Karpas-422 (cell line): ENCODE measurements around the gene SLC16A10. TPM values are rescaled to one million over a fixed set of nuclear protein-coding genes. Genes with fewer than 3 reads are reported as not detected.
"Not testable (repeated sequence)": the region's sequence is repeated elsewhere in the genome, so short reads cannot be mapped to it uniquely, and the experiment has no call there.

ENCODE experiments used
- DNase-seq: peaks from one replicate; pipeline ENCODE4 v3.0.0-alpha.2; 2015
- H2AFZ ChIP-seq: fragments of 200-600 bp; sonication (generic); 2 replicates; pipeline ENCODE4 v1.6.1; 2014; ENCODE audit warnings: antibody characterized with exemption, low read length, mixed read lengths
- H3K27ac ChIP-seq: fragments of 200-600 bp; sonication (generic); 2 replicates; pipeline ENCODE4 v1.5.1; 2014; ENCODE audit warnings: mild to moderate bottlenecking, low read length, moderate library complexity
- H3K27me3 ChIP-seq: fragments of 200-600 bp; sonication (generic); 2 replicates; pipeline ENCODE4 v1.6.1; 2014; ENCODE audit warnings: low read length, mixed read lengths
- H3K36me3 ChIP-seq: fragments of 200-600 bp; sonication (generic); 2 replicates; pipeline ENCODE4 v1.6.1; 2014; ENCODE audit warnings: low read length, mixed read lengths; ENCODE audit not compliant: insufficient read depth
- H3K4me1 ChIP-seq: fragments of 200-600 bp; sonication (generic); 2 replicates; pipeline ENCODE4 v1.6.1; 2014; ENCODE audit warnings: mild to moderate bottlenecking, low read length, mixed read lengths
- H3K4me2 ChIP-seq: fragments of 200-600 bp; sonication (generic); 2 replicates; pipeline ENCODE4 v1.6.1; 2014; ENCODE audit warnings: low read length, low read depth, mild to moderate bottlenecking; ENCODE audit not compliant: poor library complexity, severe bottlenecking
- H3K4me3 ChIP-seq: fragments of 200-600 bp; sonication (generic); 2 replicates; pipeline ENCODE4 v1.5.1; 2014; ENCODE audit warnings: mild to moderate bottlenecking, antibody characterized with exemption, low read length, mixed read lengths
- H3K79me2 ChIP-seq: fragments of 200-600 bp; sonication (generic); 2 replicates; pipeline ENCODE4 v1.6.1; 2014; ENCODE audit warnings: mild to moderate bottlenecking, low read length, mixed read lengths
- H3K9ac ChIP-seq: fragments of 200-600 bp; sonication (generic); 2 replicates; pipeline ENCODE4 v1.6.0; 2014; ENCODE audit warnings: low read length
- H3K9me2 ChIP-seq: fragments of 200-600 bp; sonication (generic), shearing (Covaris generic); replicated peaks from 2 replicates; pipeline ENCODE4 v1.6.0; 2014; ENCODE audit warnings: mild to moderate bottlenecking, low read length, moderate library complexity; ENCODE audit not compliant: insufficient read depth
- H3K9me3 ChIP-seq: fragments of 300-700, 200-600 bp; sonication (generic); 2 replicates; pipeline ENCODE4 v1.6.1; 2014; ENCODE audit warnings: low read length, mixed read lengths
- H4K20me1 ChIP-seq: fragments of 200-600 bp; sonication (generic); 2 replicates; pipeline ENCODE4 v1.6.1; 2014; ENCODE audit warnings: mild to moderate bottlenecking, antibody characterized with exemption, low read length, low read depth; ENCODE audit not compliant: insufficient read depth
- total RNA-seq: library from RNA; depleted of rRNA; stranded (reverse); fragments of >200 nt; shearing (Covaris generic); gene quantifications from 2 replicates; pipeline ENCODE4 v1.2.3, GENCODE V29; 2014; ENCODE audit warnings: low replicate concordance

Gene SLC16A10
- total RNA-seq, 1 experiment from 2014 or later: 0.37 TPM

GRCh38 chr6:111189666-111190210, 102.4 kb downstream of the SLC16A10 start:
- H3K9me3 ChIP-seq, H2AFZ ChIP-seq, H3K4me3 ChIP-seq, H3K79me2 ChIP-seq, H3K27me3 ChIP-seq, H3K27ac ChIP-seq, H3K4me1 ChIP-seq, H4K20me1 ChIP-seq, H3K9me2 ChIP-seq, H3K4me2 ChIP-seq, DNase-seq, H3K36me3 ChIP-seq, H3K9ac ChIP-seq: not testable (repeated sequence)

- no peaks in the 10 kb centered on the region for H3K36me3 ChIP-seq
- no peak overlapping the region for H2AFZ ChIP-seq
- DNase-seq: no peak
- H3K27me3 ChIP-seq: no peaks in the 10 kb centered on the region
- no peak overlapping the region for H3K4me2 ChIP-seq
- no peaks in the 10 kb centered on the region for H4K20me1 ChIP-seq
- H3K9ac ChIP-seq: no peak overlapping the region
- no peaks in the 10 kb centered on the region for H3K9me2 ChIP-seq
- no peaks in the 10 kb centered on the region for H3K79me2 ChIP-seq
- H3K4me1 ChIP-seq: no peaks in the 10 kb centered on the region
- no peaks in the 10 kb centered on the region for H3K9me3 ChIP-seq
- H3K4me3 ChIP-seq: no peak overlapping the region
- H3K27ac ChIP-seq: no peak overlapping the region
These were observed 103.3 kb downstream of the SLC16A10 start for GRCh38 chr6:111190637-111191036.

- H2AFZ ChIP-seq, H3K27ac ChIP-seq, H3K79me2 ChIP-seq, H3K9me2 ChIP-seq, H3K27me3 ChIP-seq, H3K4me1 ChIP-seq, H3K36me3 ChIP-seq, DNase-seq, H3K9ac ChIP-seq, H3K4me3 ChIP-seq, H3K4me2 ChIP-seq, H4K20me1 ChIP-seq, H3K9me3 ChIP-seq: not testable (repeated sequence)
These were observed 103.8 kb downstream of the SLC16A10 start for GRCh38 chr6:111191136-111191535.

DNA sequence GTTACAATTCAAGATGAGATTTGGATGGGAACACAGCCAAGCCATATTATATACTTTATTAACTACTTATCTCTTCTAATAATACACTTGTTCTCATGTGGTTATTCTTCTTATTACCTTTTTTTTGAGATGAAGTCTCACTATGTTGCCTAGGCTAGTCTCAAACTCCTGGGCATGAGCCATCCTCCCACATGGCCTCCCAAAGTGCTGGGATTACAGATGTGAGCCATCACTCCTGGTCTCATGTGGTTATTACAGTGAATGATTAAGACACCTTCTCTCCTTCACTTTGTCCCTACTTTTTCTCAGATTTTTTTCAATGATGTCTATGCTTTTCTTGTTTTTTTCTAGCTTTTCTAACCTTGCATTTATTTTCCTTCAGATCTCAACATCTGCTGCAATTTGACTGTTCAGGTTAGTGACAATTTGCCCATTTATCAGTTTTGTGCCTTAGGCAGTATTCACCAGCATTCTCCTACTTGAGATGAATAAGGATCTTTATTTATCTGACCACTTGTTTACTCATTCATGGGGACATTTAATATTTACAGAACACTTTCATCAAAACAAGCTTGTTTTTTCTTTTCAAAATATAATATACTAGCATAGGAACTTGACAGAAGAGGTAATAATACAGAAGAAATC, 105.7 kb downstream of the SLC16A10 start:
- H3K9me2 ChIP-seq: no peaks in the 10 kb centered on the region
- no peaks in the 10 kb centered on the region for H3K27me3 ChIP-seq
- no peak overlapping the region for H3K4me3 ChIP-seq
- no peaks in the 10 kb centered on the region for H3K9me3 ChIP-seq
- H3K79me2 ChIP-seq: no peaks in the 10 kb centered on the region
- H3K9ac ChIP-seq: no peak overlapping the region
- no peaks in the 10 kb centered on the region for H3K36me3 ChIP-seq
- no peaks in the 10 kb centered on the region for H3K4me1 ChIP-seq
- H3K4me2 ChIP-seq: no peak overlapping the region
- H3K27ac ChIP-seq: no peak overlapping the region
- H2AFZ ChIP-seq: no peak overlapping the region
- DNase-seq: no peak
- no peaks in the 10 kb centered on the region for H4K20me1 ChIP-seq

DNA sequence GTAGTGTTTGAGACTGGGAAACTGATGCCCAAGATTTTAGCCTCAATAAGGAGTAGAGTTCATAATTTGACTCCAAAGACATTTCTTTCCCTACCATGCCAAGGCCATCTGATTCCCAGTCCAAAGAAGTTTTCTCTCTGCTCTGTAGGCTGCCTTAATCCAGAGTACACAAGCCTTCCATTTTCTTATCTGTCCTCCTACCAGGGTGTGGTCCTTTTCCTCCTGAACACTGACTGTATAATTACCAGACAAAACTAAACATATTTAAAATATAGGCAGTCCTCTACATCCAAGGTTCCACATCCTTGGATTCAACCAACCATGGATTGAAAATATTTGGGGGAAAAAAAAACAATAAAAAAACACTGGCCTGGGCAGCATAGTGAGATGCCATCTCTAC, 108.4 kb downstream of the SLC16A10 start:
- DNase-seq: no peak

DNA sequence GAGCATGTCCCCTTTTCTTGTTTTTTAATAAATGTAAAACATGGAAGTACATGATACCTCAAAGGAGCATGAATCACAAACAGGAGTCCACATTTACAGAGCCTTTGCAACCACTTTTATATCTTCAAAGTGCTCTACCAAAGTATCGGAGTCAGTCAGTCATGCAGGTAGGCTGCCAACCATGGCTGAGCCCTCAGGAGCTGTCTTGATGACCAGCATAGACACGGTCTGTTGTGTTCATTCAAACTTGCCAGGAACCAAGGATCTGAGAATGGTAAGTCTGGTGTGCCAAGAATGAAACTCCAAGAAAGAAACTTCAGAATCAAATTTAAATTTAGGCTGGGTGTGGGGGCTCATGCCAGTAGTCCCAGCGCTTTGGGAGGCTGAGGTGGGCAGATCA, 111.5 kb downstream of the SLC16A10 start:
- no peaks in the 10 kb centered on the region for H3K9me2 ChIP-seq
- DNase-seq: no peak
- H3K9ac ChIP-seq: no peak overlapping the region
- no peaks in the 10 kb centered on the region for H4K20me1 ChIP-seq
- H3K79me2 ChIP-seq: no peaks in the 10 kb centered on the region
- no peak overlapping the region for H3K4me2 ChIP-seq
- no peaks in the 10 kb centered on the region for H3K27me3 ChIP-seq
- H3K36me3 ChIP-seq: no peaks in the 10 kb centered on the region
- H3K9me3 ChIP-seq: no peaks in the 10 kb centered on the region
- no peak overlapping the region for H3K27ac ChIP-seq
- H2AFZ ChIP-seq: no peak overlapping the region
- no peaks in the 10 kb centered on the region for H3K4me1 ChIP-seq
- H3K4me3 ChIP-seq: no peak overlapping the region

More for the DNA sequence above, 108.4 kb downstream of the SLC16A10 start:
- H4K20me1 ChIP-seq: no peaks in the 10 kb centered on the region
- no peaks in the 10 kb centered on the region for H3K9me2 ChIP-seq
- H3K4me1 ChIP-seq: no peaks in the 10 kb centered on the region
- H3K27ac ChIP-seq: no peak overlapping the region
- H2AFZ ChIP-seq: no peak overlapping the region
- H3K79me2 ChIP-seq: no peaks in the 10 kb centered on the region
- H3K9me3 ChIP-seq: no peaks in the 10 kb centered on the region
- no peak overlapping the region for H3K4me2 ChIP-seq
- H3K9ac ChIP-seq: no peak overlapping the region
- H3K4me3 ChIP-seq: no peak overlapping the region
- H3K27me3 ChIP-seq: no peaks in the 10 kb centered on the region
- no peaks in the 10 kb centered on the region for H3K36me3 ChIP-seq

- H3K4me2 ChIP-seq: no peak overlapping the region
- H4K20me1 ChIP-seq: no peaks in the 10 kb centered on the region
- DNase-seq: no peak
- H3K9me2 ChIP-seq: no peaks in the 10 kb centered on the region
- no peaks in the 10 kb centered on the region for H3K79me2 ChIP-seq
- no peak overlapping the region for H3K27ac ChIP-seq
- no peak overlapping the region for H3K9ac ChIP-seq
- no peak overlapping the region for H2AFZ ChIP-seq
- H3K4me1 ChIP-seq: no peaks in the 10 kb centered on the region
- no peaks in the 10 kb centered on the region for H3K36me3 ChIP-seq
- H3K9me3 ChIP-seq: no peaks in the 10 kb centered on the region
- no peak overlapping the region for H3K4me3 ChIP-seq
- no peaks in the 10 kb centered on the region for H3K27me3 ChIP-seq
These were observed 112.6 kb downstream of the SLC16A10 start for GRCh38 chr6:111199935-111200334.

DNA sequence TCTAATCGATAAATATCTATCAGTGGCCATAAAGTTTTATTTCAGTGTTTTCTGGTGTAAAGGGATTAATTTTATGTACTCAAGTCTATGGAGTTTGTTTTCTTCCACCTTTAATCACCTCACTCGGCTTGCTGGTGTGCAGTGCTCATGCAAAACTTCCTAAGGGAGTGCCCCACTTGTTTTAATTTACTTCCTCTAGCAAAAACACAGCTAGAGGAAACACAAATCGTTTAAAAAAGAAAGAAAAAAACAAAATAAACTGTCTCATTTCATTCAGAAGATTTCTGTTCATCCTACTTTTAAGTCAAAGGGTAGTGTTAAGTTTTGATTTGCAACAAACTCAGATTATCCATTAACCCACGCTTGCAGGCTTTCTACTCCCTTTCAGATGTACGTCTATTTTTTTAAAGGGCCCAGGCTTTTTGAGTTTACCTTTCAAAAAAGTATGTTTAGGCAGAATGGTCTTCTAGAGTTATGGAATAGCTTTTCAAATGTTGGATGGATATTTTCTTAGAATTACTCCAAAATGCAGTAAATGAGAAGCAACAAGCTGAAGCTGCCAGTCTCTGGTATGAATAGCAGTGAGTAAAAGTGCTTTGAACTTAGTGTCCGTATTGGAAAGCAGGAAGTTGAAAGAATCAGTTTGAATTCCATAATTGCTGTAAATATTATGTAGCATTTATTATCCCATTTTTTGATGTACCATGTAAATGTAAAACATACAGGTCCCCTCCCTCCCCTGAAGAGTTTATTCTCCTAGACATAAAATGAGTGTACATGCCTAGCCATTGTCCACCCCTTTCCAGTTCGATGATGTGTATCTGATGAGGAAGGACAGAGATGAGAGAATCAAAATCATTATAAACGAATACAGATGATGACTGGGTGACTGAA, 113.3 kb downstream of the SLC16A10 start:
- H3K4me1 ChIP-seq: no peaks in the 10 kb centered on the region
- H3K9me2 ChIP-seq: no peaks in the 10 kb centered on the region
- no peaks in the 10 kb centered on the region for H3K36me3 ChIP-seq
- H3K27ac ChIP-seq: no peak overlapping the region
- H3K4me2 ChIP-seq: no peak overlapping the region
- no peak overlapping the region for H2AFZ ChIP-seq
- no peaks in the 10 kb centered on the region for H3K9me3 ChIP-seq
- DNase-seq: no peak
- no peak overlapping the region for H3K4me3 ChIP-seq
- H4K20me1 ChIP-seq: no peaks in the 10 kb centered on the region
- H3K9ac ChIP-seq: no peak overlapping the region
- no peaks in the 10 kb centered on the region for H3K27me3 ChIP-seq
- no peaks in the 10 kb centered on the region for H3K79me2 ChIP-seq
